Liver (tissue), 9 donors: ENCODE measurements around the gene AKT3. TPM values are rescaled to one million over a fixed set of nuclear protein-coding genes. Genes with fewer than 3 reads are reported as not detected.

ENCODE experiments used
- DNase-seq: peaks from one replicate; pipeline ENCODE4 v3.0.0-alpha.2; 2017; ENCODE audit warnings: low spot score
- H3K27ac ChIP-seq, 2 donors: one replicate each; pipeline ENCODE4 v1.7.0; 2013; ENCODE audit warnings: inconsistent platforms in 2 of 2, low read length in 2 of 2, control low read depth in 1 of 2, low read depth in 1 of 2, mild to moderate bottlenecking in 1 of 2
- H3K27me3 ChIP-seq, 4 donors: one replicate each; pipeline versions ENCODE4 v1.6.1 to v1.7.0; 2013; ENCODE audit warnings: low read length in 3 of 4, inconsistent platforms in 1 of 4, mild to moderate bottlenecking in 1 of 4, moderate library complexity in 1 of 4; ENCODE audit not compliant: control insufficient read depth in 4 of 4, insufficient read depth in 4 of 4
- H3K36me3 ChIP-seq, 4 donors: one replicate each; pipeline versions ENCODE4 v1.6.1 to v1.7.0; 2013; ENCODE audit warnings: low read length in 3 of 4, mild to moderate bottlenecking in 3 of 4, low read depth in 1 of 4, moderate library complexity in 1 of 4; ENCODE audit not compliant: control insufficient read depth in 4 of 4, insufficient read depth in 3 of 4
- H3K4me1 ChIP-seq, 4 donors: one replicate each; pipeline versions ENCODE4 v1.6.1 to v1.7.0; 2013; ENCODE audit warnings: low read length in 3 of 4, mild to moderate bottlenecking in 3 of 4, moderate library complexity in 1 of 4; ENCODE audit not compliant: control insufficient read depth in 4 of 4, insufficient read depth in 4 of 4
- H3K4me3 ChIP-seq, 3 donors: one replicate each; pipeline versions ENCODE4 v1.6.1 to v1.7.0; 2013; ENCODE audit warnings: low read length in 3 of 3, control low read depth in 1 of 3, low read depth in 1 of 3, mild to moderate bottlenecking in 1 of 3
- H3K9ac ChIP-seq, 2 donors: one replicate each; pipeline ENCODE4 v1.7.0; 2013; ENCODE audit warnings: low read length in 2 of 2, mild to moderate bottlenecking in 2 of 2, moderate library complexity in 2 of 2, control low read depth in 1 of 2, low read depth in 1 of 2
- H3K9me3 ChIP-seq, 4 donors: one replicate each; pipeline versions ENCODE4 v1.6.1 to v1.7.0; 2013; ENCODE audit warnings: low read length in 3 of 4; ENCODE audit not compliant: control insufficient read depth in 4 of 4
- ATF3 ChIP-seq: IDR thresholded peaks from 2 replicates; pipeline ENCODE4 v1.6.1; 2016; ENCODE audit warnings: antibody characterized with exemption
- CTCF ChIP-seq: fragments of 150-350 bp; IDR thresholded peaks from 2 replicates; pipeline ENCODE4 v1.5.1; 2017; ENCODE audit warnings: improper control_type of control experiment, low read depth, low read length; ENCODE audit not compliant: missing input control
- EGR1 ChIP-seq, 2 donors: IDR thresholded peaks; 2 replicates each; pipeline ENCODE4 v1.6.1; 2016 to 2018; ENCODE audit warnings: antibody characterized with exemption in 2 of 2, low read depth in 2 of 2
- FOXA1 ChIP-seq: IDR thresholded peaks from 2 replicates; pipeline ENCODE4 v1.6.1; 2016; ENCODE audit warnings: antibody characterized with exemption
- FOXA2 ChIP-seq: IDR thresholded peaks from 2 replicates; pipeline ENCODE4 v1.6.1; 2016; ENCODE audit warnings: antibody characterized with exemption
- GABPA ChIP-seq, 2 donors: IDR thresholded peaks in 1 of 2; conservative IDR thresholded peaks in 1 of 2; 2 replicates each; pipeline ENCODE4 v1.6.1; 2016; ENCODE audit warnings: antibody characterized with exemption in 2 of 2, mild to moderate bottlenecking in 1 of 2, moderate library complexity in 1 of 2
- HNF4G ChIP-seq: IDR thresholded peaks from 2 replicates; pipeline ENCODE4 v1.6.1; 2016; ENCODE audit warnings: antibody characterized with exemption
- MAX ChIP-seq: IDR thresholded peaks from 2 replicates; pipeline ENCODE4 v1.6.1; 2016; ENCODE audit warnings: antibody characterized with exemption
- NR2F2 ChIP-seq: IDR thresholded peaks from 2 replicates; pipeline ENCODE4 v1.6.1; 2016; ENCODE audit warnings: antibody characterized with exemption
- RAD21 ChIP-seq, 2 donors: IDR thresholded peaks; 2 replicates each; pipeline ENCODE4 v1.6.1; 2016; ENCODE audit warnings: antibody characterized with exemption in 2 of 2, mild to moderate bottlenecking in 2 of 2
- REST ChIP-seq: IDR thresholded peaks from 2 replicates; pipeline ENCODE4 v1.6.1; 2016; ENCODE audit warnings: antibody characterized with exemption, mild to moderate bottlenecking
- SP1 ChIP-seq: IDR thresholded peaks from 2 replicates; pipeline ENCODE4 v1.6.1; 2018; ENCODE audit warnings: antibody characterized with exemption, mild to moderate bottlenecking
- ZBTB33 ChIP-seq: IDR thresholded peaks from 2 replicates; pipeline ENCODE4 v1.6.1; 2016; ENCODE audit warnings: antibody characterized with exemption
- WGBS: extraction: QIAGEN DNeasy Blood & Tissue Kit; methylation state at CpG from one replicate; pipeline ENCODE4 v1.1.7; 2013; 5-methylcytosine and 5-hydroxymethylcytosine counted together
- polyA plus RNA-seq, 2 donors: library from polyadenylated mRNA; stranded (reverse) in 1 of 2; unstranded in 1 of 2; fragments of 200-250 nt in 1 of 2; fragments of >200 nt in 1 of 2; fragmentation: Nextera tagmentation in 1 of 2; extraction: Ambion mirVana in 1 of 2; gene quantifications; one replicate each; pipeline versions ENCODE4 v1.2.1 to v1.2.3, GENCODE V29; 2013 to 2015
- total RNA-seq, 2 donors: library from RNA; depleted of rRNA; stranded (reverse); fragments of >200 nt; gene quantifications; one replicate each; pipeline ENCODE4 v1.2.3, GENCODE V29; 2014
- donor health status: healthy.
- donor health status: healthy.
- donor health status: healthy.
- donor health status: healthy.
- donor health status: healthy.

The AKT3 gene
- total and polyA plus RNA-seq, 4 donors = 1.7 to 7.6 (median 2.8) TPM

GRCh38 chr1:243770860-243771259, 79.2 kb downstream of the AKT3 start:
- Histone ChIP-seq H3K4me1 (no peaks in the 10 kb centered on the region), H3K36me3 (no peaks in the 10 kb centered on the region), H3K9ac (no peak overlapping the region), H3K4me3 (no peak overlapping the region), H3K9me3 (no peaks in the 10 kb centered on the region), H3K27me3 (no peaks in the 10 kb centered on the region), H3K27ac (no peak overlapping the region)
- TF ChIP-seq FOXA1 (no peak), ATF3 (no peak)
- DNase-seq = no peak
- WGBS = 71% methylated on average over 1 of the region's 1 CpG

- Histone ChIP-seq H3K4me1 (no peaks in the 10 kb centered on the region), H3K9me3 (no peaks in the 10 kb centered on the region), H3K36me3 (no peaks in the 10 kb centered on the region), H3K27ac (no peak overlapping the region), H3K27me3 (no peaks in the 10 kb centered on the region), H3K4me3 (no peak overlapping the region), H3K9ac (no peak overlapping the region)
- TF ChIP-seq NR2F2 = no peak
- no peak for TF ChIP-seq CTCF
- no peak for DNase-seq
- 84% methylated on average over 2 of the region's 2 CpGs for WGBS
These were observed 84.4 kb downstream of the AKT3 start for GRCh38 chr1:243765676-243766075.

GRCh38 chr1:243763806-243764205, 86.2 kb downstream of the AKT3 start:
- no peak for DNase-seq
- Histone ChIP-seq H3K4me1 (no peaks in the 10 kb centered on the region), H3K27me3 (no peaks in the 10 kb centered on the region), H3K36me3 (no peaks in the 10 kb centered on the region), H3K9ac (no peak overlapping the region), H3K9me3 (no peaks in the 10 kb centered on the region), H3K27ac (no peak overlapping the region), H3K4me3 (no peak overlapping the region)
- 75% methylated on average over 5 of the region's 5 CpGs for WGBS
- no peak for TF ChIP-seq SP1
- no peak for TF ChIP-seq MAX
- TF ChIP-seq EGR1 (IDR thresholded peaks at IDR 0.05; ENCODE audit: low read depth in 2 of 2) = no peak
- TF ChIP-seq HNF4G = no peak
- no peak for TF ChIP-seq FOXA1
- TF ChIP-seq GABPA (IDR thresholded peaks at IDR 0.05 in 1 of 2, conservative IDR thresholded peaks at IDR 0.05 in 1 of 2) = no peak
- TF ChIP-seq ZBTB33 = no peak
- TF ChIP-seq CTCF = no peak
- no peak for TF ChIP-seq NR2F2
- no peak for TF ChIP-seq FOXA2
- no peak for TF ChIP-seq REST
- no peak for TF ChIP-seq RAD21 (IDR thresholded peaks at IDR 0.05)
